Fibroblast of the aortic adventitia (primary cell): ENCODE data around the gene EXD3. TPM values are rescaled to one million over a fixed set of nuclear protein-coding genes. Genes with fewer than 3 reads are reported as not detected.
A peak's percentile ranks its signal among the peaks of the same experiment; 100 is the strongest.

Experiments
- DNase-seq: peaks from one replicate; pipeline ENCODE4 v3.0.0-alpha.2; 2010; ENCODE audit warnings: low read depth
- H3K4me3 ChIP-seq: 2 replicates; pipeline ENCODE4 v1.5.1; 2011; ENCODE audit warnings: low read depth, mild to moderate bottlenecking, control low read depth, low read length, moderate library complexity
- CTCF ChIP-seq: IDR thresholded peaks from 2 replicates; pipeline ENCODE4 v1.5.1; 2011; ENCODE audit warnings: mild to moderate bottlenecking, low read length, control low read depth, inconsistent platforms; ENCODE audit not compliant: insufficient read depth
- total RNA-seq: library from RNA; depleted of rRNA; stranded (reverse); fragments of >200 nt; gene quantifications from 2 replicates; pipeline ENCODE4 v1.2.3, GENCODE V29; 2012; ENCODE audit warnings: low replicate concordance

Gene EXD3
- total RNA-seq, 1 donor = 5.2 TPM

GRCh38 chr9:137448602-137448962 lies 25.6 kb upstream of the EXD3 start:
- no peak for DNase-seq
- no peak overlapping the region for H3K4me3 ChIP-seq
- TF ChIP-seq CTCF = no peak

- no peak for DNase-seq
- no peak for TF ChIP-seq CTCF
- no peak overlapping the region for H3K4me3 ChIP-seq
These were observed 25.0 kb upstream of the EXD3 start for GRCh38 chr9:137447722-137448601.

GRCh38 chr9:137446851-137447471 lies 24.0 kb upstream of the EXD3 start:
- DNase-seq = peak; percentile 63
- no peak for TF ChIP-seq CTCF
- no peak overlapping the region for H3K4me3 ChIP-seq

GRCh38 chr9:137445930-137446431 lies 23.0 kb upstream of the EXD3 start:
- TF ChIP-seq CTCF = no peak
- peak; percentile 40 for DNase-seq
- H3K4me3 ChIP-seq = no peak overlapping the region

- H3K4me3 ChIP-seq = no peak overlapping the region
- peak; percentile 89 for TF ChIP-seq CTCF
- DNase-seq = peak; percentile 80
These were observed 22.4 kb upstream of the EXD3 start for GRCh38 chr9:137445275-137445807.

- TF ChIP-seq CTCF = peak; percentile 5
- DNase-seq = no peak
- H3K4me3 ChIP-seq = no peak overlapping the region
These were observed 21.3 kb upstream of the EXD3 start for GRCh38 chr9:137444106-137444790.
